ENCODE results near the gene DUSP9.

Gene DUSP9

DNA sequence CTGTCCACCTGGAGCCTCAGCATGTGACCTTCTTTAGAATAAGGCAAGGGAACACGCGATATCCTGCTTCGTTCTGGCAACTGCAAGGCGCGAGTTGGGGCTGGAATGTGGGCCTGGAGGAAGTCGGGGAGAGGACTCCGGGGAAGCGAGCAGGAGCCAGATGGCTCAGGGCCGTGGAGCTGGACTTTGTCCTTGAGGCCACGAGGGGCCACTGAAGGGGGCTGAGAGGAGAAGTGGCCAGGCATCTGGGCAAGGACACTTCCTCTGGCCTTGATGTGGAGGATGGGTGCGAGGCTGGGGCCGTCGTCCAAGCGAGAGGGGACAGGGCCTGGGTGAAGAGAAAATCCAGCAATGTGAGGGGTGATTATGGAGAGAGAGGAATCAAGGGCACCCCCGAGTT, 12.2 kb upstream of the DUSP9 start:
- Mint-ChIP-seq H3K4me1 (no peaks in the 10 kb centered on the region), H3K9me3 (no peaks in the 10 kb centered on the region), H3K4me3 (no peak overlapping the region), H3K27ac (ENCODE audit: low read depth) (no peak overlapping the region), H3K27me3 (no peaks in the 10 kb centered on the region), H3K36me3 (ENCODE audit: insufficient read depth) (no peaks in the 10 kb centered on the region)
- ATAC-seq (replicated peaks; ENCODE audit: extremely low read depth, poor library complexity, severe bottlenecking) (no peak), DNase-seq (ENCODE audit: low spot score in 2 of 2) (no peak)

DNA sequence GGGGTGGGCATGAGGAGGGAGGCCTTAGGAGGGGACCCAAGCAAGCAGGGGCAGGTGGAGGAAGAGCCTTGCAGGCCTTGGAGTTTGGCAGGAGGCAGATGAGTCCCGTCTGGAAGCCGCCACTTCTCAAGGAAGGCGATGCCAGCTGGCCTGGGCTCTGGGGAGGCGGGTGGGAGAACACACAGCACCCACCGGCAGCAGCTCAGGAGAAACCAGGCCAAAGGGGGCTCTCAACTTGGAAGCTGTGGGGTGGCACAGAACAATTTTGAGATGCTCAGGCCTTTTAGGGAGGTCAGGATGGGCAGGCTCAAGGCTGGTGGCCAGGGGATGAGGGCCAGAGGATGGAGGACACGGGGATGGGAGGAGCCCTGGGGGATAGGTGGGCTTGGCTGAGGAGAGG, 11.6 kb upstream of the DUSP9 start:
- DNase-seq (ENCODE audit: low spot score in 2 of 2), result no peak
- no peaks in the 10 kb centered on the region for H3K36me3 Mint-ChIP-seq (ENCODE audit: insufficient read depth)

DNA sequence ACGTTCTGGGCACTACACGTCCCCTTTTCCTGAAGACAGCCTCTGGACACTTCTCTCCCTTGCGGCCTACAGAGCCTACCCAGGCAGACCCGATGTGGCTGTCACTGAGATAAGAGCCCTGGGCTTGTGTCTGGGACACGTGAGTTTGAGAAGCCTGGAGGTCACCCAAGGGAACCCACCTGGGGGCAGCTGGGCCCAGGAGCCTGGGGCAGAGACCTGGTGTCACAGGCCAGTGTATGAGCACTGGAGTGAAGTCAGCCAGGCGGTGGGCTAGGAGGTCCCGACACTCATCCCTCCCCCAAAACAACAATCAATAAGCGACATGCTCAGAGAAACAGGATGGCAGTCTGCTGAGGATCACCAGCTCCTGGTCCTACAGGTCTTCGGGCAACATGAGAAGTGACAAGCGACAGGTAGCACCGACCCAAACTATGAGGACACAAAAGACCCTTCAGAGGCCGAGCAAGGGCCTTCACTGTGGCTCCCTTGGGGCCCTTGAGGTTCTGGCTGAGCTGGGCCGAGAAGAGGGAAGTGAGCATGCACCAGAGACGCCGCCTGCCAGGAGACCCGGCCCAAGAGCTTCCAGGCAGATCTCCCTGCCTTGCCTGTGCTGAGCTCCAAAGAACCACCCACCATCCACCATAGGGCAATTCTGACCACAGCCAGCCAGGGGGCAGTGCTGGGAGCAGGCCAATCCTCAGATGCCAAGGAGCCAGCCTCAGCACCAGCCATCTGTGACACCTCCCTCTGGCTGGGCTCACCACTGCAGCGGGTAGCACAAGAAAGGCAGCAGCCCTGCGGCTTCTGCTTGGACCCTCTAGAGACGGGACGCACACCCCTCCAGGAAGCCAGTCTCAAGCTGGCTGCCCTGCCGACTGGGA, 11.0 kb upstream of the DUSP9 start:
- Mint-ChIP-seq H3K27ac (ENCODE audit: low read depth) (no peak overlapping the region), H3K4me3 (no peak overlapping the region), H3K36me3 (ENCODE audit: insufficient read depth) (no peaks in the 10 kb centered on the region), H3K9me3 (no peaks in the 10 kb centered on the region), H3K27me3 (peaks cover 5% of the 10 kb centered on the region), H3K4me1 (no peaks in the 10 kb centered on the region)
- no peak for ATAC-seq (replicated peaks; ENCODE audit: extremely low read depth, poor library complexity, severe bottlenecking)
- no peak for DNase-seq (ENCODE audit: low spot score in 2 of 2)

More for the DNA sequence above, 11.6 kb upstream of the DUSP9 start:
- Mint-ChIP-seq H3K4me3 (no peak overlapping the region), H3K27ac (ENCODE audit: low read depth) (no peak overlapping the region), H3K27me3 (no peaks in the 10 kb centered on the region), H3K4me1 (no peaks in the 10 kb centered on the region), H3K9me3 (no peaks in the 10 kb centered on the region)
- no peak for ATAC-seq (replicated peaks; ENCODE audit: extremely low read depth, poor library complexity, severe bottlenecking)

GRCh38 chrX:153636716-153637115, 10.3 kb upstream of the DUSP9 start:
- Mint-ChIP-seq H3K9me3 (no peaks in the 10 kb centered on the region), H3K27ac (ENCODE audit: low read depth) (no peak overlapping the region), H3K36me3 (ENCODE audit: insufficient read depth) (no peaks in the 10 kb centered on the region), H3K4me1 (no peaks in the 10 kb centered on the region), H3K4me3 (no peak overlapping the region), H3K27me3 (peaks cover 12% of the 10 kb centered on the region)
- ATAC-seq (replicated peaks; ENCODE audit: extremely low read depth, poor library complexity, severe bottlenecking), result no peak
- DNase-seq (ENCODE audit: low spot score in 2 of 2), result no peak

DNA sequence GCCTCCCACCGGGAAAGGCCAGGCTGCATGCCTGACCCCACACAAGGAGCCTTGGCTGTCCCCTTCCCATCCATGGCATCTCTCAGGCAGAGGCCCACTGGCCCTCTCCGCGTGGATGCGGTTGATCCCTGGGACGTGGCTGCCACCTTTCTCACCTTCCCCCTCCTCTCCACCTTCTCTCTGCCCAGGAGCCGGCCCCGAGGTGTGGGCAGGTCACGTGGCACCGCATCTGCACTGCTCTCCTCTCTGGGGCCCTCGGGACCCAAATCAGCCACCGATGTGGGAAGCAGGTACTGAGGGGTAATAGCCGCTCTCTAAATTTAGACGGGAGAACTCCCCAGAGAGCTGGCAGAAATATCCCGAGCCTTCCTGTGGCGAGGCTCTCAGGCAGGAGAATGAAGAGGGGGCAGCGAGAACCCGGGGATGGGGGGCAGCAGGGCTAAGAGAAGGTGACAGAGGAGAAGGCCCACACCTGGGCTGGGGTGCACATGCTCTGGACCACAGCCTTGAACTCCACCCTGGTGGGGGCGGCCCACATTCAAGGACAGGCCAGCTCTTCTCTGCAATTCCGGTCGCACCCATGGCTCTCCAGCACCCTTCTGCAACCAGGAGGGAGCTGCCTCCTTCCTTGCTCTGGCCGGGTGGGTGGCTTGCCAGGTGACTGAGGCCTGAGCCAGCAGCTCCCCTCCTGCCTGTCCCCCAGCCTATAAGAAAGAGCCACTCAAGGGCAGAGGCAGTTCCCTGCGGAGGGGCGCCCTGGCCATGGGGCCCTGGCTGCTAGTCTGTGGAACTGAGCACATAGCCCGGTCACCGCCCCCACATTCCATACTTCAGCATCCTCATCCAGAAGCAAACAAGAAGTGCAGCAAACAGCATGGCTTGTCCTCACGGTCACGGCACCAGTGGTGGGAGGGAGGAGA, 9.6 kb upstream of the DUSP9 start:
- peaks cover 15% of the 10 kb centered on the region for H3K27me3 Mint-ChIP-seq
- H3K4me1 Mint-ChIP-seq, result no peaks in the 10 kb centered on the region
- no peak overlapping the region for H3K4me3 Mint-ChIP-seq
- no peaks in the 10 kb centered on the region for H3K36me3 Mint-ChIP-seq (ENCODE audit: insufficient read depth)
- no peak for ATAC-seq (replicated peaks; ENCODE audit: extremely low read depth, poor library complexity, severe bottlenecking)
- no peak for DNase-seq (ENCODE audit: low spot score in 2 of 2)
- no peak overlapping the region for H3K27ac Mint-ChIP-seq (ENCODE audit: low read depth)
- no peaks in the 10 kb centered on the region for H3K9me3 Mint-ChIP-seq

- H3K36me3 Mint-ChIP-seq (ENCODE audit: insufficient read depth), result no peaks in the 10 kb centered on the region
- H3K27ac Mint-ChIP-seq (ENCODE audit: low read depth), result no peak overlapping the region
- DNase-seq (ENCODE audit: low spot score in 2 of 2) (no peak), ATAC-seq (replicated peaks; ENCODE audit: extremely low read depth, poor library complexity, severe bottlenecking) (no peak)
- H3K9me3 Mint-ChIP-seq, result no peaks in the 10 kb centered on the region
- H3K4me1 Mint-ChIP-seq, result peaks cover 4% of the 10 kb centered on the region
- no peak overlapping the region for H3K4me3 Mint-ChIP-seq
- peaks cover 21% of the 10 kb centered on the region for H3K27me3 Mint-ChIP-seq
These were observed 9.0 kb upstream of the DUSP9 start for GRCh38 chrX:153638041-153638371.

DNA sequence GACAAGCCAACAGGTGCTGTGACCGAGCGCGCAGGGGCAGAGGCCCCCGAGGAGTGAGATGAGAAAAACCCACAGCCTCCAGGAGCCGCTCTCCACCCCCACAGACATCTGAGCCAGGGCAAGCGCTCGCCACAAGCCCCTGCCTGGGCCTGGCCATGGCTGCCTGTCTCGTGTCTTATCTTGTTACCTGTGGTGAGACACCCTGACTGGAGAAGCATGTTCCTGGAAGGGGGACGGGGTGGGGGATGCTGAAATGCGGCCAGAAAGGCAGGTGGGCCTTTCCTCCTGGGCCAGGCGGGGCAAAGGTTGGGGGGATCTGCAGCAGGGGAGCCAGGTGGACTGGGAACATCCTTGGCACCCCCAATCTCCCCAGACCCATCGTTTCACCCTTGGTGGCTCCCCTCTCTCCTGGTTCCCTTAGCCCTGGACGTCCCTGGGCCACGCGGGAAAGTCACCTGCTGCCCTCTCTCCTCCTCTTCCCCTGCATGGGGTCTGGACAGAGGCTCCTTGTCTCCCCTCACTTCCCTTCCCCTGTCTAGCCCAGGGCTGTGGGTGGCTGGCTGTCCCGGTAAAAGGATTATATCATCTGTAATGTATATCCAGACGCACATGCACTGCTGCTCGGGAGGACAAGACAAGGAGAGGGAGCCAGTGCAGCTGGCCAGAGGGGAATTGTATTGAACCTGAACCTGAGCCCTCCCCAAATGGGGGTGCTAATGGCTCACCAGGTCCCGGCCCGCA, 8.4 kb upstream of the DUSP9 start:
- Mint-ChIP-seq H3K27ac (ENCODE audit: low read depth) (no peak overlapping the region), H3K4me3 (no peak overlapping the region), H3K27me3 (peaks cover 25% of the 10 kb centered on the region), H3K4me1 (peaks cover 5% of the 10 kb centered on the region), H3K36me3 (ENCODE audit: insufficient read depth) (peaks cover 1% of the 10 kb centered on the region), H3K9me3 (no peaks in the 10 kb centered on the region)
- ATAC-seq (replicated peaks; ENCODE audit: extremely low read depth, poor library complexity, severe bottlenecking) (no peak), DNase-seq (ENCODE audit: low spot score in 2 of 2) (no peak)

- H3K27me3 Mint-ChIP-seq, result peaks cover 25% of the 10 kb centered on the region
- H3K27ac Mint-ChIP-seq (ENCODE audit: low read depth), result no peak overlapping the region
- no peaks in the 10 kb centered on the region for H3K9me3 Mint-ChIP-seq
- no peak for ATAC-seq (replicated peaks; ENCODE audit: extremely low read depth, poor library complexity, severe bottlenecking)
- no peak for DNase-seq (ENCODE audit: low spot score in 2 of 2)
- H3K4me1 Mint-ChIP-seq, result peaks cover 5% of the 10 kb centered on the region
- H3K36me3 Mint-ChIP-seq (ENCODE audit: insufficient read depth), result peaks cover 1% of the 10 kb centered on the region
- H3K4me3 Mint-ChIP-seq, result no peak overlapping the region
These were observed 7.6 kb upstream of the DUSP9 start for GRCh38 chrX:153639177-153640044.

DNA sequence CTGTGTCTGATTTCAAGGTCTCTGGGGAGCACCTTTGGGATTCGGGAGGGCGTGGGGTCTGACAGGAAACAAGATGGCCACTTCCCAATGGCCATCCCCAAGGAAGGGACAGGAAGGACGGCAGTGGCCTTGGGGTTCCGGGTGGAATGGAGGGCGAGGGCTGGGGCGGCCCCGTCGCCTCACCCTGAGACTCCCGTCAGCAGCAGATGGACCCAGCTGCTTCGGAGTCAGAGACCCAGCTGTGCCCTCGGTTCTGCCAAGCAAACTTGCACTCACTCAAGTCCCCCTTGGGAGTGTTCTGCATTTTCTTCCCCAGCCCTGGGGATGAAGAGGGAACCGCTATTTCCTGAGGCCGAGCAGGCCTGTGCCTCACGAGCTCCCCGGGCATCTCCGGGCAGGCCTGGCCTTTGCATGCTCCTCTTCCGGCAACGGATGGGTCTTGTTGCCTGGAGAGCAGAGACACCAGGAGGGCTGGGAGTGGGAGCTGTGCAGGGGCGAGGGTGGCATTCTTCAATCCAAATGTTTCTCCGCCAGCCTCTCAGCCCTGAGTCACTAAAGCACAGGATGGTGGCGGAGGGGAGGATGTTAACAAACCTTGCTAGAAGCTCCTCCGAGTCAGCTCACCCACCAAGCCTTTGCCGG, 6.8 kb upstream of the DUSP9 start:
- Mint-ChIP-seq H3K27me3 (peaks cover 33% of the 10 kb centered on the region), H3K9me3 (no peaks in the 10 kb centered on the region), H3K4me3 (no peak overlapping the region), H3K36me3 (ENCODE audit: insufficient read depth) (peaks cover 1% of the 10 kb centered on the region), H3K4me1 (peaks cover 5% of the 10 kb centered on the region), H3K27ac (ENCODE audit: low read depth) (no peak overlapping the region)
- no peak for DNase-seq (ENCODE audit: low spot score in 2 of 2)
- ATAC-seq (replicated peaks; ENCODE audit: extremely low read depth, poor library complexity, severe bottlenecking), result no peak

DNA sequence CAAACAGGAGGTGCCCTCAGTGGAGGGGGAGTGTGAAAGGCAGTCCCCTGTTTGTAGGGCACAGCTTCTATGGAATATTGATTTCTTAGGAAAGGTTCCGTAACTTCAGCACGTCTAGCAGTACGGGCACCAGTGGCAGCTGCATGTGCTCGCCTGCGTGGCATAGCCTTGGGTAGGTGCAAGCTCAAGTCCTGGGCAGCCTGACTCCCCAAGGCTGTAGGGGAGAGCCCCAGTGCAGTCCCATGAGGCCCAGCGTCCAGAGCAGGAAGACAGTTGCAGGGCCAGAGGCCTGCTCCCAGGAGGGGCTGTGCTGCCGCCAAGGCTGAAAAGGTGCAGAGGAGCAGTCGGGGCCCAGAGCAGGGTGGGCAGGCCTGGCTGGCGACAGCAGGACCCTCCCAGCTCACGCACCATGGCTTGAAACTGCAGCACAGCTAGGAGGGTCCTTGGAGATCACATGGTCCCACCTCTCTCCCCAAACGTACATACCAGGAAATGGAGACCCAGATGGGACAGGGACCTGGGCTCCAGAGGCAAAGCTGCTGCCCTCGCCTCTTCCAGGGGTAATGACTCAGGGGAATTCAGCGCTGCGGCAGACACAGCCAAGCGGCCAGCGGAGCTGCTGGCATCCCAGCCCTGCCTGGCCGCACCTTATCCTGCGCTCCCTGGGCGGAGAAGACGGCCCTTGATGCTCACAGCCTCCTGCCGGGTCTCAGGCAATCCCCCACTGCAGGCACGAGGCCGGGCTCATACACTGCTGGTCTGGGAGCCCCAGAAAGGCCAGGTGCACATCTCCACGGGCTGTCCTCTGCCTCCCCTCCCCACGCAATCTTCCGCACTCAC, 6.0 kb upstream of the DUSP9 start:
- H3K36me3 Mint-ChIP-seq (ENCODE audit: insufficient read depth), result peaks cover 1% of the 10 kb centered on the region
- no peak for DNase-seq (ENCODE audit: low spot score in 2 of 2)
- H3K4me3 Mint-ChIP-seq, result no peak overlapping the region
- no peak overlapping the region for H3K27ac Mint-ChIP-seq (ENCODE audit: low read depth)
- H3K4me1 Mint-ChIP-seq, result peaks cover 5% of the 10 kb centered on the region
- ATAC-seq (replicated peaks; ENCODE audit: extremely low read depth, poor library complexity, severe bottlenecking), result no peak
- H3K27me3 Mint-ChIP-seq, result peaks cover 41% of the 10 kb centered on the region
- no peaks in the 10 kb centered on the region for H3K9me3 Mint-ChIP-seq

GRCh38 chrX:153641627-153642026, 5.4 kb upstream of the DUSP9 start:
- no peaks in the 10 kb centered on the region for H3K9me3 Mint-ChIP-seq
- H3K36me3 Mint-ChIP-seq (ENCODE audit: insufficient read depth), result peaks cover 1% of the 10 kb centered on the region
- peaks cover 5% of the 10 kb centered on the region for H3K4me1 Mint-ChIP-seq
- no peak for DNase-seq (ENCODE audit: low spot score in 2 of 2)
- no peak overlapping the region for H3K4me3 Mint-ChIP-seq
- no peak for ATAC-seq (replicated peaks; ENCODE audit: extremely low read depth, poor library complexity, severe bottlenecking)
- no peak overlapping the region for H3K27ac Mint-ChIP-seq (ENCODE audit: low read depth)
- H3K27me3 Mint-ChIP-seq, result peaks cover 46% of the 10 kb centered on the region

Data from central memory CD8-positive, alpha-beta T cell (primary cell).